ENCODE measurements around the gene OR2F1. TPM values are rescaled to one million over a fixed set of nuclear protein-coding genes. Genes with fewer than 3 reads are reported as not detected.

Gene OR2F1
- total and polyA plus RNA-seq, 4 donors = under 0.01 to 0.05 TPM; not detected in 2

DNA sequence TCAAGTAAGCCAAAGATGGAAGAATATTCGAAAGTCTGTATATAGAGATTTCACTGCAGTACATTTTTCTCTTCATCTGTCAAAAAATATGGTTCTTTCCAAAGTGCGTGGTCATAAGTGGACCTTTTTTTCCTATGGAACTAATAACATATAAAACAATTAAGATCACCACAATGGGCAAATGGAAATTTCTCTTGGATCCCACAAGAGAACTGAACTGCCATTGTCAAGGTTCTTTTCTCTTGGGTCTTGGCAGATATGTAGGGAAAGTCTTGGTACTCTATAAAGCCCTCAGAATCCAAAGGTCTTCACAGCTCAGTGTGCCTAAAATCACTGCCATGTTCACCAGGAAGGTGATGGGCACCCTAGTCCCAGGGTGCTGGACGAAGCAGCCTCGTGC, 45.4 kb downstream of the OR2F1 start, which contains the start of gene OR6B1:
OR6B1 (plus strand) TSS at position 301 of the 400 bp plus-strand sequence. CDS start 3,677 bp downstream, outside the sequence.
- 88% methylated on average over 4 of the region's 4 CpGs for WGBS
- TF ChIP-seq FOXA1 (IDR thresholded peaks at IDR 0.05) (no peak), YY1 (IDR thresholded peaks at IDR 0.05) (no peak), NR2F2 (IDR thresholded peaks at IDR 0.05) (no peak), RXRA (IDR thresholded peaks at IDR 0.05) (no peak), MAX (IDR thresholded peaks at IDR 0.05) (no peak), FOXA2 (IDR thresholded peaks at IDR 0.05) (no peak), HNF4A (conservative IDR thresholded peaks at IDR 0.05) (no peak), TAF1 (conservative IDR thresholded peaks at IDR 0.05) (no peak), SP1 (IDR thresholded peaks at IDR 0.05) (no peak), GABPA (IDR thresholded peaks at IDR 0.05 in 1 of 2, conservative IDR thresholded peaks at IDR 0.05 in 1 of 2) (no peak), RAD21 (IDR thresholded peaks at IDR 0.05) (no peak)
- TF ChIP-seq, protein P1, sequence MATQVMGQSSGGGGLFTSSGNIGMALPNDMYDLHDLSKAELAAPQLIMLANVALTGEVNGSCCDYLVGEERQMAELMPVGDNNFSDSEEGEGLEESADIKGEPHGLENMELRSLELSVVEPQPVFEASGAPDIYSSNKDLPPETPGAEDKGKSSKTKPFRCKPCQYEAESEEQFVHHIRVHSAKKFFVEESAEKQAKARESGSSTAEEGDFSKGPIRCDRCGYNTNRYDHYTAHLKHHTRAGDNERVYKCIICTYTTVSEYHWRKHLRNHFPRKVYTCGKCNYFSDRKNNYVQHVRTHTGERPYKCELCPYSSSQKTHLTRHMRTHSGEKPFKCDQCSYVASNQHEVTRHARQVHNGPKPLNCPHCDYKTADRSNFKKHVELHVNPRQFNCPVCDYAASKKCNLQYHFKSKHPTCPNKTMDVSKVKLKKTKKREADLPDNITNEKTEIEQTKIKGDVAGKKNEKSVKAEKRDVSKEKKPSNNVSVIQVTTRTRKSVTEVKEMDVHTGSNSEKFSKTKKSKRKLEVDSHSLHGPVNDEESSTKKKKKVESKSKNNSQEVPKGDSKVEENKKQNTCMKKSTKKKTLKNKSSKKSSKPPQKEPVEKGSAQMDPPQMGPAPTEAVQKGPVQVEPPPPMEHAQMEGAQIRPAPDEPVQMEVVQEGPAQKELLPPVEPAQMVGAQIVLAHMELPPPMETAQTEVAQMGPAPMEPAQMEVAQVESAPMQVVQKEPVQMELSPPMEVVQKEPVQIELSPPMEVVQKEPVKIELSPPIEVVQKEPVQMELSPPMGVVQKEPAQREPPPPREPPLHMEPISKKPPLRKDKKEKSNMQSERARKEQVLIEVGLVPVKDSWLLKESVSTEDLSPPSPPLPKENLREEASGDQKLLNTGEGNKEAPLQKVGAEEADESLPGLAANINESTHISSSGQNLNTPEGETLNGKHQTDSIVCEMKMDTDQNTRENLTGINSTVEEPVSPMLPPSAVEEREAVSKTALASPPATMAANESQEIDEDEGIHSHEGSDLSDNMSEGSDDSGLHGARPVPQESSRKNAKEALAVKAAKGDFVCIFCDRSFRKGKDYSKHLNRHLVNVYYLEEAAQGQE (IDR thresholded peaks at IDR 0.05) = no peak
- TF ChIP-seq, protein P2, sequence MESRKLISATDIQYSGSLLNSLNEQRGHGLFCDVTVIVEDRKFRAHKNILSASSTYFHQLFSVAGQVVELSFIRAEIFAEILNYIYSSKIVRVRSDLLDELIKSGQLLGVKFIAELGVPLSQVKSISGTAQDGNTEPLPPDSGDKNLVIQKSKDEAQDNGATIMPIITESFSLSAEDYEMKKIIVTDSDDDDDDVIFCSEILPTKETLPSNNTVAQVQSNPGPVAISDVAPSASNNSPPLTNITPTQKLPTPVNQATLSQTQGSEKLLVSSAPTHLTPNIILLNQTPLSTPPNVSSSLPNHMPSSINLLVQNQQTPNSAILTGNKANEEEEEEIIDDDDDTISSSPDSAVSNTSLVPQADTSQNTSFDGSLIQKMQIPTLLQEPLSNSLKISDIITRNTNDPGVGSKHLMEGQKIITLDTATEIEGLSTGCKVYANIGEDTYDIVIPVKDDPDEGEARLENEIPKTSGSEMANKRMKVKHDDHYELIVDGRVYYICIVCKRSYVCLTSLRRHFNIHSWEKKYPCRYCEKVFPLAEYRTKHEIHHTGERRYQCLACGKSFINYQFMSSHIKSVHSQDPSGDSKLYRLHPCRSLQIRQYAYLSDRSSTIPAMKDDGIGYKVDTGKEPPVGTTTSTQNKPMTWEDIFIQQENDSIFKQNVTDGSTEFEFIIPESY (IDR thresholded peaks at IDR 0.05) = no peak

GRCh38 chr7:144001543-144001942, 46.9 kb downstream of the OR2F1 start:
- Histone ChIP-seq H3K36me3 (ENCODE audit: control insufficient read depth in 4 of 4, insufficient read depth in 3 of 4, low read depth in 1 of 4, low read length in 3 of 4) (no peaks in the 10 kb centered on the region), H3K4me1 (ENCODE audit: control insufficient read depth in 4 of 4, insufficient read depth in 4 of 4, low read length in 3 of 4) (no peaks in the 10 kb centered on the region), H3K9me3 (ENCODE audit: control insufficient read depth in 4 of 4, low read length in 3 of 4) (no peaks in the 10 kb centered on the region)
- TF ChIP-seq RAD21 (IDR thresholded peaks at IDR 0.05) (no peak), EGR1 (IDR thresholded peaks at IDR 0.05; ENCODE audit: low read depth in 2 of 2) (no peak), HNF4A (conservative IDR thresholded peaks at IDR 0.05) (no peak), RXRA (IDR thresholded peaks at IDR 0.05) (no peak), FOXA1 (IDR thresholded peaks at IDR 0.05) (no peak), FOXA2 (IDR thresholded peaks at IDR 0.05) (no peak), YY1 (IDR thresholded peaks at IDR 0.05) (no peak), TAF1 (conservative IDR thresholded peaks at IDR 0.05) (no peak), MAX (IDR thresholded peaks at IDR 0.05) (no peak), GABPA (IDR thresholded peaks at IDR 0.05 in 1 of 2, conservative IDR thresholded peaks at IDR 0.05 in 1 of 2) (no peak), HNF4G (IDR thresholded peaks at IDR 0.05) (no peak), NR2F2 (IDR thresholded peaks at IDR 0.05) (no peak), SP1 (IDR thresholded peaks at IDR 0.05) (no peak), JUND (IDR thresholded peaks at IDR 0.05) (no peak)
- TF ChIP-seq, protein P1 (IDR thresholded peaks at IDR 0.05) = no peak
- TF ChIP-seq, protein P3, sequence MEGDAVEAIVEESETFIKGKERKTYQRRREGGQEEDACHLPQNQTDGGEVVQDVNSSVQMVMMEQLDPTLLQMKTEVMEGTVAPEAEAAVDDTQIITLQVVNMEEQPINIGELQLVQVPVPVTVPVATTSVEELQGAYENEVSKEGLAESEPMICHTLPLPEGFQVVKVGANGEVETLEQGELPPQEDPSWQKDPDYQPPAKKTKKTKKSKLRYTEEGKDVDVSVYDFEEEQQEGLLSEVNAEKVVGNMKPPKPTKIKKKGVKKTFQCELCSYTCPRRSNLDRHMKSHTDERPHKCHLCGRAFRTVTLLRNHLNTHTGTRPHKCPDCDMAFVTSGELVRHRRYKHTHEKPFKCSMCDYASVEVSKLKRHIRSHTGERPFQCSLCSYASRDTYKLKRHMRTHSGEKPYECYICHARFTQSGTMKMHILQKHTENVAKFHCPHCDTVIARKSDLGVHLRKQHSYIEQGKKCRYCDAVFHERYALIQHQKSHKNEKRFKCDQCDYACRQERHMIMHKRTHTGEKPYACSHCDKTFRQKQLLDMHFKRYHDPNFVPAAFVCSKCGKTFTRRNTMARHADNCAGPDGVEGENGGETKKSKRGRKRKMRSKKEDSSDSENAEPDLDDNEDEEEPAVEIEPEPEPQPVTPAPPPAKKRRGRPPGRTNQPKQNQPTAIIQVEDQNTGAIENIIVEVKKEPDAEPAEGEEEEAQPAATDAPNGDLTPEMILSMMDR (IDR thresholded peaks at IDR 0.05; ENCODE audit: low read depth, low read length, missing input control) = no peak
- TF ChIP-seq, protein P4, sequence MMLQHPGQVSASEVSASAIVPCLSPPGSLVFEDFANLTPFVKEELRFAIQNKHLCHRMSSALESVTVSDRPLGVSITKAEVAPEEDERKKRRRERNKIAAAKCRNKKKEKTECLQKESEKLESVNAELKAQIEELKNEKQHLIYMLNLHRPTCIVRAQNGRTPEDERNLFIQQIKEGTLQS (IDR thresholded peaks at IDR 0.05) = no peak

More for the DNA sequence above, 45.4 kb downstream of the OR2F1 start, which contains the start of gene OR6B1:
- no peak within 1 kb of the TSS for H3K27ac ChIP-seq (ENCODE audit: low read depth in 1 of 2, low read length in 2 of 2)
- peaks cover 0 to 4% (median 0%) of the 10 kb centered on the region in 4 donors for H3K27me3 ChIP-seq (ENCODE audit: control insufficient read depth in 4 of 4, insufficient read depth in 4 of 4, low read length in 3 of 4)
- no peak within 1 kb of the TSS for H3K9ac ChIP-seq (ENCODE audit: low read depth in 1 of 2, low read length in 2 of 2)
- no peak for DNase-seq (ENCODE audit: low spot score)
- no peaks in the 10 kb centered on the region for H3K4me1 ChIP-seq (ENCODE audit: control insufficient read depth in 4 of 4, insufficient read depth in 4 of 4, low read length in 3 of 4)
- no peak within 1 kb of the TSS for H3K4me3 ChIP-seq (ENCODE audit: low read depth in 1 of 3, low read length in 3 of 3)
- no peaks in the 10 kb centered on the region for H3K36me3 ChIP-seq (ENCODE audit: control insufficient read depth in 4 of 4, insufficient read depth in 3 of 4, low read depth in 1 of 4, low read length in 3 of 4)
- no peaks in the 10 kb centered on the region for H3K9me3 ChIP-seq (ENCODE audit: control insufficient read depth in 4 of 4, low read length in 3 of 4)

More at GRCh38 chr7:144001543-144001942, 46.9 kb downstream of the OR2F1 start:
- DNase-seq (ENCODE audit: low spot score) = no peak
- no peak overlapping the region for H3K4me3 ChIP-seq (ENCODE audit: low read depth in 1 of 3, low read length in 3 of 3)
- H3K9ac ChIP-seq (ENCODE audit: low read depth in 1 of 2, low read length in 2 of 2) = no peak overlapping the region
- WGBS = 86% methylated on average over 3 of the region's 3 CpGs
- no peak overlapping the region for H3K27ac ChIP-seq (ENCODE audit: low read depth in 1 of 2, low read length in 2 of 2)
- peaks cover 0 to 4% (median 0%) of the 10 kb centered on the region in 4 donors for H3K27me3 ChIP-seq (ENCODE audit: control insufficient read depth in 4 of 4, insufficient read depth in 4 of 4, low read length in 3 of 4)
